Natural killer cell (primary cell): Measurements from ENCODE around the gene ANKRD13C. TPM values are rescaled to one million over a fixed set of nuclear protein-coding genes. Genes with fewer than 3 reads are reported as not detected.

Experiments used
- ATAC-seq, 3 donors: fragments of 150-1000 bp in 2 of 3; fragments of 200-7000 bp in 1 of 3; cut with Tn5 transposase; 1 replicate in 1 of 3; 2 replicates in 2 of 3; pipeline ENCODE4 v1.10.0; 2021; ENCODE audit warnings: mild to moderate bottlenecking in 2 of 3, moderate library complexity in 2 of 3
- DNase-seq, 2 donors: peaks; one replicate each; pipeline versions ENCODE4 v3.0.0 to v3.0.0-alpha.2; 2013 to 2021; ENCODE audit warnings: mixed read lengths in 1 of 2
- H3K27ac ChIP-seq: one replicate; pipeline ENCODE4 v1.5.1; 2013; ENCODE audit warnings: mild to moderate bottlenecking, low read length
- H3K27me3 ChIP-seq: one replicate; pipeline ENCODE4 v1.6.1; 2013; ENCODE audit warnings: low read length; ENCODE audit not compliant: control insufficient read depth, insufficient read depth
- H3K36me3 ChIP-seq: one replicate; pipeline ENCODE4 v1.6.1; 2013; ENCODE audit warnings: low read length; ENCODE audit not compliant: control insufficient read depth, insufficient read depth
- H3K4me1 ChIP-seq: one replicate; pipeline ENCODE4 v1.6.1; 2013; ENCODE audit warnings: low read length; ENCODE audit not compliant: control insufficient read depth, insufficient read depth
- H3K4me3 ChIP-seq: one replicate; pipeline ENCODE4 v1.5.1; 2013; ENCODE audit warnings: low read length
- H3K9me3 ChIP-seq: one replicate; pipeline ENCODE4 v1.6.1; 2013; ENCODE audit warnings: low read length; ENCODE audit not compliant: control insufficient read depth, insufficient read depth
- H3K27ac Mint-ChIP-seq, 2 donors: one replicate each; pipeline ENCODE4 v1.8.0; 2022; ENCODE audit warnings: mild to moderate bottlenecking in 2 of 2, mixed read lengths in 2 of 2, moderate library complexity in 1 of 2
- H3K27me3 Mint-ChIP-seq, 2 donors: one replicate each; pipeline ENCODE4 v1.8.0; 2022; ENCODE audit warnings: low read depth in 2 of 2, mixed read lengths in 2 of 2
- H3K36me3 Mint-ChIP-seq: one replicate; pipeline ENCODE4 v1.8.0; 2022; ENCODE audit warnings: mixed read lengths
- H3K4me1 Mint-ChIP-seq, 2 donors: one replicate each; pipeline ENCODE4 v1.8.0; 2022; ENCODE audit warnings: mixed read lengths in 2 of 2
- H3K4me3 Mint-ChIP-seq: one replicate; pipeline ENCODE4 v1.8.0; 2022; ENCODE audit warnings: mild to moderate bottlenecking, moderate library complexity, mixed read lengths
- H3K9me3 Mint-ChIP-seq, 2 donors: one replicate each; pipeline ENCODE4 v1.8.0; 2022; ENCODE audit warnings: mixed read lengths in 2 of 2
- WGBS: methylation state at CpG from one replicate; pipeline ENCODE4 v1.1.7; 2013; ENCODE audit warnings: missing lambda C conversion rate; ENCODE audit not compliant: insufficient coverage; 5-methylcytosine and 5-hydroxymethylcytosine counted together
- intact Hi-C: fragments of 100-400 bp; cut with micrococcal nuclease; formaldehyde crosslinking; loops from one replicate; pipeline ENCODE4 v1.14.2; 2022
- total RNA-seq, 4 donors: library from RNA; stranded (reverse); fragments of 120-200 nt in 1 of 4; gene quantifications; one replicate each; pipeline versions ENCODE4 v1.2.3 to v1.2.4, GENCODE V29; 2013 to 2022
- TF ChIP-seq, protein P1 (sequence below): fragments of 200-600 bp; IDR thresholded peaks from one replicate; pipeline ENCODE4 v1.8.0; 2022; ENCODE audit warnings: antibody characterized with exemption

ANKRD13C gene
- total RNA-seq, 3 donors from 2014 or later (not counting 1 experiment from before 2014, with no cell fraction given): 32.2 to 33.7 (median 32.8) TPM

DNA sequence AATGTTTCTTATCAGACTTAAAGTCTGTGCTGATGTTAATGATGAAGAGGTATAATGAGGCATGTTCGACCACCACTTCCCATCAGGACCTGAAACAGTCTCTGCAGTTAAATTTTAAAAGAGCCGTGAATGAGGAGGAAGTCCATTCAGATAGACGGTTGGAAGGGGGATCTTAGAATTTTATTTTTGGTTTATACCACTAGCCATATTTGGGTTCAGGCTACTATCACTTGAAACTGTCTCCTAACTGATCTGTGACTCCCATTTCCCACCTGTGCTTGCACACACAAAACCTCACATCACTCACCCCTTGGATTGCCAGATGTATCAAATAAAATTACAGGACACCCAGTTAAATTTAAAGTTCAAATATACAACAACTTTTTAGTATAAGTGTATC, 9.9 kb upstream of the ANKRD13C start:
- Histone ChIP-seq H3K27ac (no peak overlapping the region), H3K4me1 (no peaks in the 10 kb centered on the region), H3K36me3 (no peaks in the 10 kb centered on the region), H3K9me3 (no peaks in the 10 kb centered on the region), H3K27me3 (no peaks in the 10 kb centered on the region), H3K4me3 (no peak overlapping the region)
- Mint-ChIP-seq H3K4me1 (peaks cover 0 to 6% of the 10 kb centered on the region in 2 donors), H3K27me3 (no peaks in the 10 kb centered on the region), H3K9me3 (no peaks in the 10 kb centered on the region), H3K4me3 (no peak overlapping the region), H3K36me3 (no peaks in the 10 kb centered on the region), H3K27ac (no peak overlapping the region)
- 62% methylated on average over 2 of the region's 3 CpGs for WGBS
- ATAC-seq: no peak
- TF ChIP-seq, protein P1, sequence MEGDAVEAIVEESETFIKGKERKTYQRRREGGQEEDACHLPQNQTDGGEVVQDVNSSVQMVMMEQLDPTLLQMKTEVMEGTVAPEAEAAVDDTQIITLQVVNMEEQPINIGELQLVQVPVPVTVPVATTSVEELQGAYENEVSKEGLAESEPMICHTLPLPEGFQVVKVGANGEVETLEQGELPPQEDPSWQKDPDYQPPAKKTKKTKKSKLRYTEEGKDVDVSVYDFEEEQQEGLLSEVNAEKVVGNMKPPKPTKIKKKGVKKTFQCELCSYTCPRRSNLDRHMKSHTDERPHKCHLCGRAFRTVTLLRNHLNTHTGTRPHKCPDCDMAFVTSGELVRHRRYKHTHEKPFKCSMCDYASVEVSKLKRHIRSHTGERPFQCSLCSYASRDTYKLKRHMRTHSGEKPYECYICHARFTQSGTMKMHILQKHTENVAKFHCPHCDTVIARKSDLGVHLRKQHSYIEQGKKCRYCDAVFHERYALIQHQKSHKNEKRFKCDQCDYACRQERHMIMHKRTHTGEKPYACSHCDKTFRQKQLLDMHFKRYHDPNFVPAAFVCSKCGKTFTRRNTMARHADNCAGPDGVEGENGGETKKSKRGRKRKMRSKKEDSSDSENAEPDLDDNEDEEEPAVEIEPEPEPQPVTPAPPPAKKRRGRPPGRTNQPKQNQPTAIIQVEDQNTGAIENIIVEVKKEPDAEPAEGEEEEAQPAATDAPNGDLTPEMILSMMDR: no peak
- intact Hi-C loops: no loop called here
- no peak for DNase-seq

GRCh38 chr1:70361727-70362398, 7.3 kb upstream of the ANKRD13C start:
- intact Hi-C loops: no loop called here
- 84% methylated on average over 3 of the region's 3 CpGs for WGBS
- no peaks in the 10 kb centered on the region for H3K9me3 ChIP-seq
- no peaks in the 10 kb centered on the region for H3K36me3 ChIP-seq
- no peaks in the 10 kb centered on the region for H3K36me3 Mint-ChIP-seq
- H3K27me3 ChIP-seq: no peaks in the 10 kb centered on the region
- no peak overlapping the region for H3K27ac ChIP-seq
- no peak overlapping the region for H3K4me3 Mint-ChIP-seq
- H3K4me3 ChIP-seq: no peak overlapping the region
- ATAC-seq (no peak), DNase-seq (no peak)
- no peaks in the 10 kb centered on the region for H3K4me1 ChIP-seq
- peaks cover 0 to 2% of the 10 kb centered on the region in 2 donors for H3K4me1 Mint-ChIP-seq
- no peaks in the 10 kb centered on the region for H3K27me3 Mint-ChIP-seq
- TF ChIP-seq, protein P1: no peak
- no peak overlapping the region for H3K27ac Mint-ChIP-seq
- no peaks in the 10 kb centered on the region for H3K9me3 Mint-ChIP-seq

- Mint-ChIP-seq H3K36me3 (no peaks in the 10 kb centered on the region), H3K4me3 (no peak overlapping the region), H3K4me1 (peaks cover 6% of the 10 kb centered on the region in 2 donors), H3K27ac (no peak overlapping the region), H3K9me3 (no peaks in the 10 kb centered on the region), H3K27me3 (no peaks in the 10 kb centered on the region)
- intact Hi-C loops: no loop called here
- H3K4me3 ChIP-seq: no peak overlapping the region
- peaks cover 4% of the 10 kb centered on the region for H3K4me1 ChIP-seq
- H3K36me3 ChIP-seq: no peaks in the 10 kb centered on the region
- TF ChIP-seq, protein P1: no peak
- ATAC-seq: no peak
- H3K27ac ChIP-seq: no peak overlapping the region
- no peaks in the 10 kb centered on the region for H3K9me3 ChIP-seq
- no peak for DNase-seq
- no peaks in the 10 kb centered on the region for H3K27me3 ChIP-seq
- WGBS: 93% methylated on average over 5 of the region's 5 CpGs
Observed at GRCh38 chr1:70360321-70360720, 5.8 kb upstream of the ANKRD13C start.
